HG02970 (cell line): ENCODE results near the gene C11orf87.

Source experiments
- ATAC-seq: cut with Tn5 transposase; IDR thresholded peaks from one replicate; pipeline ENCODE4 v1.9.1; 2021; ENCODE audit warnings: mild to moderate bottlenecking, moderate library complexity, moderate number of reproducible peaks; ENCODE audit not compliant: unreplicated experiment, low FRiP score

Gene C11orf87

DNA sequence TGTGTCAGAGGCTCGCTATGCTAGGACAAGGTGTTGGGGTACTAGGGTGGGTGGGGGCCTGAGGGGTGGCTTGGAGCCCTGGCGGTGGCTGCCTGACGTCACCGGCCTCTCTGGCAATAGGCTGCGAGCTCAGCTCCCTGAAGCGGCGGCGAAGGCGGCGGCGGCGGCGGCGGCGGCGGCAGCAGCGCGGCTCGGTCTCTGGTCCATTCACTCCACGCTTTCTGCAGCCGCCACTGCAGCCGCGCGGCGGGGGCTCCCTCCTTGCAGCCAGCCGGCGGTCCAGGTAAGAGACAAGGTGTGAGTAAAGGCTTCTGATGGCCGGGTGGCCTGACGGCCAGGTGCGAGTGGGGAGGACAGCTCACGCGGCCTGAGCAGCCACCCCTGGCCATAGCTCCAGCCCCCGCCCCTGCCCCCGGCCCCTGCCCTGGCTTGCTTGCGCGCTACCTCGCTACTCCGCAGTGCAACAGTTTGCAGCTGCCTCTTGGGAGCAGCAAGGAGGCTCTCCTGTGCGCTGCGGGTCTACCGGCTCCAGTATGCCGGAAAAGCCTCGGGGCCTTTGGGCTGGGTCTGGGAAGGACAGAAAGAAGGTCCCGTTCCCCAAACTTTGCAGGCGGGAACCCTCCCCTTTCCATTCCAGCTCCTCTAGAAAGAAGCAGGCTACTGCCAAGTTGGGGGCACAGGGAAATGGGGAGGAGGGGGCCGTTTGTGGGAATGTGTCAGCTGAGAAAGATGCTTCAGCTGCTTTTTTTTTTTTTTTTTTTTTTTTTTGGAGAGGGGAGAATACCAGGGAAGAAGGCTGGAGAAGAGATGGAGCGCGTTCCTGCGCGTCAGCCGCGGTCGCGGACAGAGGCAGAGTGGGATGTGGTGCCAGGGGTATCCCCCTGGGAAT lies at the start of gene C11orf87:
Gene C11orf87, plus strand, starts transcription at position 210 of the 889 bp plus-strand sequence. CDS start 1,444 bp downstream, outside the sequence.
- ATAC-seq, result no peak

DNA sequence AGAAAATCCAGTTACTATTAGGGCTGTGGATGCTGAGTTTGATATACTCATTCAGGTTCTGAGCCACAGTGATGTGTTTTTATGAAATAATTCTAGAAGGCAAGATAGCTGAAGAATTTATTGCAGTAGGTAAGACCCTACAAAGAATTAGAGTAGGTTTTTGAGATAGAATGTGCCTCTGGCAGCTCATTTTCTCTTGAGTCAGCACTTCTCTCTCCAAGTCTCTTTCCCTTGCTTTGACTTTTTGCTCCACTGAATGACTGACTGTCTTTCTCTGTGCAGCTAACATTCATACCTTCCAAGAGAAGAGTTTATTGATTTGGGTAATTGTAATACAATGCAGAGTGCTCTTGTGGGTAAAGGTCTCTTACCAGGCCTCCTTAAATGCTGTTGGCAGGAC lies 48.0 kb upstream of the C11orf87 start:
- no peak for ATAC-seq

- ATAC-seq, result no peak
Measured at GRCh38 chr11:109374441-109374840, 47.5 kb upstream of the C11orf87 start.

DNA sequence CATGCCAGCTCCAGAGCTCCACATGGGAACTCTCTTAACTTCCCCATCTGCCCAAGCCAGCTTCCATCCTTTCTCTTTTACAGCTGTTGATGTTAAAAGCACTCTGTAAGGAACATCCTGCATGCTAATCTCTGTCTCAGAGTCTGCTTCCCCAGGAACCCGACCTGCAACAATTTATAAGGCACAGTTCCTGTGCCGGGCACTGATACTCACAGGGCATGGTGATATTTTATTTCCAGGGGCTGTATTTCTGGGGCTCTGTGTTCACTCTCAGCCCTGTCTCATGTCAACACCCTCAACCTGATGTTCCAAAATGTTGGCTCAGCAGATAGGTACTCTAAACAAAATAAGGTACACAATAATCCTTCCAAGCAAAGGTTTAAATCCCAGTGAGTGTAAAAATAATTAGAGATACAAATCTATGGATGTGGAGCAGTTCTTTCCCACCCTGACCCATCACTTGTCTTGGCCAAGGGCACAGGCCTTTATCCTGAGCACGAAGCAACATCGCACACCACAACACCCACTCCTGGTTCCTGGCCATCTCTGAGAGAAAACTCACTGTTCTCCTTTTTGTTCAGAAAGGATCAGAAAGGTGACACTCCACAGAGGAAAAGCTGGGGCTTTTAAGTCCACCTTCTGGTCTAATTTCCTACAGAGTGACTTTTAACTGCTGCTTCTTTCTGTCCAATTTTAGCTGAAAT lies 44.8 kb upstream of the C11orf87 start:
- no peak for ATAC-seq

DNA sequence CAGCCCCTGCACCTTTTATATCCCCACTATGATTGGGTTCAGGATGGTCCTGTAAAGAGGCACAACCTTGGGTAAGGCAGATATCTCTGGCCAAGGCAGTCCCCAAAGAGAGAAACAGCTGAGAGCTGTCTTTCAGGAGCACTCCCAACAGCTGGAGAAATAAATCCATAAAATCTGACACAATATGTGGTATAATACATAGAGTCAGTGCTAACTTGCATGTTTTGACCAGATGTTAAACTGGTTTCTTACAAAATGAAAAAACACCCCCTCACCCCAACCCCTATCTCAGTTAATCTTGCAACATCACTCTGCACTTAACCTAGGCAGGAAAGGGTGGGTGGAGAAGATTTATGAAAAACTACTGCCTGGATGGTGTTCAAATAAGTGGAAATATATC lies 44.0 kb upstream of the C11orf87 start:
- ATAC-seq, result no peak

DNA sequence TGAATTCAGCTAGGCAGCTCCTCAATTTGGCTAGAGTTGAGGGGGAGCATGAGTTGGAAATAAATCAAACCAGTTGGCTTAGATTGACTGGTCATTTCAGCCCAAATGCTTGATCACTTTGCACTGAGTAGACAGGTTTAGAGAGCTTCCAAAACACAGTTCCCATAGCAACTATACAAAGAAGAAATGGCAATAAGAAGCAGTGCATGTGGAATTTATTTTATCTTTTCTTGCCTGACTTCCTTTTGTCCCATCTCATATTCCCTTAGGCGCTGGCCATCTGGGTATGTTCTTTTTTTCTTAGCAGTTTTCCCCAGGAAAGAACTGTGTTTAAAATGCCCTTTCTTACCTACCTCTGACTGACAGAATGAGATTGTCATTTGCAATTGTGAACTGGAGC lies 38.7 kb upstream of the C11orf87 start:
- no peak for ATAC-seq

GRCh38 chr11:109384873-109385272 lies 37.1 kb upstream of the C11orf87 start:
- ATAC-seq, result no peak

- no peak for ATAC-seq
Measured at GRCh38 chr11:109388982-109389381, 33.0 kb upstream of the C11orf87 start.

- ATAC-seq, result no peak
Measured at GRCh38 chr11:109390752-109391151, 31.2 kb upstream of the C11orf87 start.

- no peak for ATAC-seq
Measured at GRCh38 chr11:109401545-109401944, 20.4 kb upstream of the C11orf87 start.

DNA sequence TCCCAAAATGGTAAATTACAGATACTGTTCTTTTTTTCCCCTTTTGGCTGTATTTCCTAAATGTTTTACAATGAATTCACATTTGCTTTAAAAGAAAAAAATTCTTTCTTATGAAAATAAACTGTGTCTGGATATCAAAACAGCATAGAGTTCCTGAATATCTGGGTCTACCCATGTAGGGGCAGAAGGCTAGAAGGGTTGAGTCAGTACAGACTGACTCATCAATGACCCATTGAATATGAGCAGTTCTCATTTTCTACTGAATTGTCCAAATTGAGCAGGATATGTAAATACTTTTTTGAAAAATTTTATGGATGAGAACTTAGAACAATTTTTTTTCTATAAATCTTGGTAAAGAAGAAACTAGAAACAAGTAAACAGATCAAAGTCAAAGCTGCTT lies 16.3 kb upstream of the C11orf87 start:
- no peak for ATAC-seq

DNA sequence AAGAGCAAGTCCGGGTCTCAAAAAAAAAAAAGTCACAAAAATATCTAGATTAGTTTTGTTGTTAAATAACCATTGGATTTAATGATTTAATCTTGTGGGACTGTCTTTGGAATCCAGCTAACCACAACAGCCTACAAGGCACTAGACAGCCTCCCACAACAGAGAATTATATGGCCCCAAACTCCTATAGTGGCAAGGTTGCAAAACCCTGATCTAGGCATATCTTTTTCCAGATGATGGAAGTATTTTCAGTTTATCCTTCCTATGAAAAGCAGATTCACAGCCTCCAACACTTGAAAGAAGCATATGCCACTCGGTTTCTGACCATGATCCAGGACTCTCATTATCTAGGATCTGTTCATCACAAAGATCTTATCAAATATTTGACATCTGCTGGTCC lies 5.4 kb upstream of the C11orf87 start:
- ATAC-seq, result no peak

DNA sequence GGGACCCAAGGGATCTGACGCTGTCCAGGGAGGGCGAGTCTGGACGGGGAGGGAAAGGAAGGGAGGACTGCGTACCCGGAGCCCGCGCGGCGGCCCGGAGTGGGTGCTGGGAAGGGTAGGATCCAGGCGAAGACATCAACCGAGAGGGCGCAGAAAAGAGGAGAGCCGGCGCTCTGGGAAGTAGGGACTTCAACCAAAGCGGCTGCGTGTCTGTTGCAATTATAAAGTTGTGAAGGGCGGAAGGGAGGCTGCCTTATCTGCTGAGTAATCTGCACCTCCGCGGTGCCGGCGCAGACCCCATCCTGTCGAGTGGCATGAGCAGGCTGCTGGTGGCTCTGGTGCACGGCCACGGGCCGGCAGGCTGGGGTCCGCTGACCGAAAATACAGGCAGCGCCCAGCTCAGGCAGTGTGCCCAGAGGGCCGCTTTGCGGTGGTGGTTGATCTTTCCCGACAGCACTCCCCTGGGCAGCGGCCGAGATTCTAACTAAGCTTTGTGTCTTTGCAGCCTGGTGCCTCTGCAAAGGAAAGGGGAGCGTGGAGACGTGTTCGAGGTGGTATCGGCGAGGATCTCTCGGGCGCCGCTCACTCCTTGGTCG lies 978 bp downstream of the C11orf87 start:
- ATAC-seq, result no peak

GRCh38 chr11:109423466-109424190 lies 1.6 kb downstream of the C11orf87 start:
- ATAC-seq, result no peak

DNA sequence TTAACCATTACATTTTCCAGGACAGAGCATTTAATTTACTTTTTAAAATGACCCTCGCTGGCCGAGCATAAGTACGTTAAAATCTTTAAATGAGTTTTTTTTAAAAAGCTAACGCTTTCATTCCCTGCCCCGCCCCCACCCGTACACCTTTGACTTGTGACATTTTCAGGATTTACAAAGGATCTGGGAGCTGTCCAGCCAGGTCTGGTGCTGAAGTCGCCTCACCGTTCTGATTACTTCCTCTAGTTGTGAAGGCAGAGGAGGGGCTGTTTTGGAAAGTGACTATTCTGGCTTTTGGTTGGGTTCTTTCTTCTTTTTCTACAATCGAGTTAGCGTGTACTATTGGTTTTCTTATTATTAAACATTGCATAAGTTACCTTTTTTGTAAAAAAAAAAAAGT lies 2.9 kb downstream of the C11orf87 start:
- ATAC-seq, result no peak

DNA sequence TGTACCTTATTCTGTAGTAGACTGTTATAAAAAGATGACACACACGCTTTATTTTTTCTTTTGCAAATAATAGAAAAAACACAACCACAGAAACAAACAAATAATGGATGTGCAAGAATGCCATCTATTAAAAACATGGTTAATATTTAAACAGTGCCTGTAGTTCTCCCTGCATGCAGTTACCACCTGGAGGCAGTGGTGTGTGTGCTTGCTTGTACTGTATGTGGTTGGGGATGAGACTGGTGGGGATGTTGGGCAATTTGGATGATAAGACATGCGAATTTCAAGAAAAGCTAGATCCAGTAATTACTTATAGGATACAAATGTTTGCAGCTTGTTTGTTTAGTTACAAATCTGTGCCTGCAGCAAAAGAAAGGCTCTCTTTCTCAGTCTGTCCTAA lies 3.6 kb downstream of the C11orf87 start:
- ATAC-seq, result no peak

DNA sequence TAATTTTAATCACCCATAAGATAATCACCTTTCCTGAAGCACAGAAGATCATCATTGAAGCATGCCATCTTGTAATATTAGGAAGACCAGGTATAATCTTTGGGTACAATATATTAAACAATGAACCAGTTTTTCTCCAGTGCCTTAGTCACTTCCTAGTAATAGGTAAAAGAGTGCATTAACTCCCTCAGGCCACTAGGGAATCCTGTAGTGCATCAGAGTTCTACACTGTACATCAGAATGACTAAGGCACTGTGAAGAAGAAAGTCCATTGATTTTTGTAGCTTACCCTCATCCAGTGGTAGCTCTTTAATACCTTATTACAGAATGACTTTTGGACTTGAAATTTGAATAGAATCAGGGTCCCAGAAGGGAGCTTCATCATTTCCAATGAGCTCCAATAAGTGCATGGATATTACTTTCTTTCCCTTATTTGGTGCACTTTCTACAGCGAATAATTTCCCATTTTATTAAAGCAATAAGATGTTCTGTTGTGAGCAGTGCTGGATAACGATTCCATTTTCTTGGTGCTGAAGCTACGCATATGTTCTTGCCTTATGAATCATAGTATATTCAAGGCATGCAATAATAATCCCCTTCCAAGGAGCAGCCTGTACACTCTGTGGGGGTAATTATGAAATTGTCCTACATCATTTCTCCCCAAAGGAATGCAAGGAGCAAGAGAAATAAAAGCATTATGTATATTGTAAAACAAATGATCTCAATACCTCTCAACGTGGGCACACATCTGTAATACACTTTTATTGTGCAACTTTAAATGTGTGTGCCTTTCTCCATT lies 4.7 kb downstream of the C11orf87 start:
- no peak for ATAC-seq

DNA sequence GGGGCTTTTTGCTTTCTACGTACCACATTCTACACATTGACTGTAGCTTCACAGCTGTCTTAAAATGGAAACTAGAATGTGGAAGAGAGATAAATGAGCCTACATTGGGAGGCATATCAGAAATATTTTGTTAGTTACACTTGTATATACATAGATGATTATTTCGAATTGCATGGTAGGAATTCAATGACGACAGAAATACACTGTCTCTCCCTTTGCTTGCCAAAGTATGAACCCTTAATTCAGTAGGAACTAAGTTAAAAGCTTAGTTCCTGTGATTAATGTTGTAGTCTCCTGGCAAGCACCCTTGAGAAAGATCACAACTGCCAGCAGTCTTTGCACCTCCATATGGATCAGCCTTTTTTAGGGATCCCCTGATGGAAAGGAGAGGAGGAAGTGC lies 10.1 kb downstream of the C11orf87 start:
- ATAC-seq, result no peak

DNA sequence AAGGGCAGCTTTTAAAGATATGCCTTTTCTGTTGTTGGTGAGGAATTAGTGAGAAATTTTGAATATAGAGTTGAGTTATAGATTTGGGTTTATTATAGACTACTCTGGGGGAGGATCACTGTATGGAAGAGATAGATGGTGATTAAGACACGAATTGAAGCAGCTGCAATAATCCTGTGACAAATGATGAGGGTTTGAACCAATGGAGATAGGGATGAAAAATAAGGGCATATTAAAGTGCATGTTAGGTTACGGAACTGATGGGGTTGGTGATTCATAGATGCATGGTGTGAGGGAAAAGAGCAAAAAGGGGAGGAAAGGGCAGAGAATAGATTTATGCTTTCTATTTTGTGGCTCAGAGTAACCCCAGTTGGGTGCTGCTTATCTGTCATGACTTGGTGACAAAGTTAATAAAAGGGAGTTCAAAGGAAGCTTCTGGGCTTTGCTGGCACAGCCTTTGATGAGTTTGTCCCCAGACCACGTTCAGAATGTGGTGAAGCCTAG lies 11.8 kb downstream of the C11orf87 start:
- no peak for ATAC-seq
